ENCODE results near the gene C5orf46. TPM values are rescaled to one million over a fixed set of nuclear protein-coding genes. Genes with fewer than 3 reads are reported as not detected.

The C5orf46 gene
- total and polyA plus RNA-seq, 2 donors: 1.3 TPM; not detected in 1

DNA sequence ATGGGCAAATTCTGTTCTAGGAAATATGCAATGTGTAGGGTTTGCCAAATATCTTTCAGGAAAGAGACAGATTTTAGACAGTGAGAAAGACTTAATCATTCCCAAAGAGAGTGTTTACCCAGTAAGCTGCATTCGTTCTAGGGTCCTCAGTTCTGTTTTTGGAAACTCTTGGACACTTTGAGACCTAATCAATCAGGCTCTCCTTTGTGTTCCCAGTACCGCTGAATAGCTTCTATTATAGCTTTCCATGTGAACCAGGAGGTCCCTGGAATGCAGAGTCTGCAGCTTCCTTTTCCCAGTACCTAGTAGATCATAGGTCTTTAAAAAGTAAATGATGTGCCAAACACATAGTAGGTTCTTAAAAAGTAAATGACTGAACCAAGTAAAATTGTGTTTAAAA is 63.5 kb downstream of the C5orf46 start:
- Histone ChIP-seq H3K27ac (ENCODE audit: low read depth) (no peak overlapping the region), H3K4me1 (ENCODE audit: insufficient read depth) (no peaks in the 10 kb centered on the region), H3K36me3 (ENCODE audit: insufficient read depth) (no peaks in the 10 kb centered on the region), H3K4me3 (ENCODE audit: low read depth, low read length) (no peak overlapping the region)
- DNase-seq (ENCODE audit: extremely low spot score): no peak
- WGBS: 65% methylated on average over 2 of the region's 2 CpGs

Other genes with a start within 250 kb of the C5orf46 start
- gene JAKMIP2, start 123.8 kb downstream of the C5orf46 start, total RNA-seq: 4.5 TPM
- 0.49 TPM for gene JAKMIP2, start 123.8 kb downstream of the C5orf46 start, polyA plus RNA-seq
- 274 TPM for gene SPINK1, start 74.9 kb downstream of the C5orf46 start, total RNA-seq
- 393 TPM for gene SPINK1, start 74.9 kb downstream of the C5orf46 start, polyA plus RNA-seq
- not detected for gene SCGB3A2, start 27.8 kb downstream of the C5orf46 start, total RNA-seq
- not detected for gene SCGB3A2, start 27.8 kb downstream of the C5orf46 start, polyA plus RNA-seq
- 0.21 TPM for gene SPINK5, start 157.4 kb upstream of the C5orf46 start, total RNA-seq
- gene SPINK5, start 157.4 kb upstream of the C5orf46 start, polyA plus RNA-seq: 0.56 TPM